ENCODE data around the gene NDRG4.
"Not testable (repeated sequence)": the region's sequence is repeated elsewhere in the genome, so short reads cannot be mapped to it uniquely, and the experiment has no call there.

NDRG4 gene

DNA sequence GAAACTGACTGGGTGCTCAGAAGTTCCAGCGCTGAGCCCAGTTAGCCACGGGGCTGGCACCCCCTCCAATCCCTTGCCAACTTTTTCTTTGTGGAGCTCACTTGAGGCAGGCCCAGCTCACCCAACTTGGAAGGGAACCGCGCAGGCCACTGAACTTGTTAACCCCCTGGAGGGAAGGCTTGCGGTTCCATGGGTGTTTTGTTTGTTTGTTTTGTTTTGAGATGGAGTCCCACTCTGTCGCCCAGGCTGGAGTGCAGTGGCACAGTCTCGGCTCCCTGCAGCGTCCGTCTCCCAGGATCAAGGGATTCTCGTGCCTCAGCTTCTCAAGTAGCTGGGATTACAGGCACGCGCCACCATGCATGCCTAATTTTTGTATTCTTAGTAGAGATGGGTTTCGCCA lies 34.1 kb upstream of the NDRG4 start:
- no peak for DNase-seq (ENCODE audit: low read depth)

DNA sequence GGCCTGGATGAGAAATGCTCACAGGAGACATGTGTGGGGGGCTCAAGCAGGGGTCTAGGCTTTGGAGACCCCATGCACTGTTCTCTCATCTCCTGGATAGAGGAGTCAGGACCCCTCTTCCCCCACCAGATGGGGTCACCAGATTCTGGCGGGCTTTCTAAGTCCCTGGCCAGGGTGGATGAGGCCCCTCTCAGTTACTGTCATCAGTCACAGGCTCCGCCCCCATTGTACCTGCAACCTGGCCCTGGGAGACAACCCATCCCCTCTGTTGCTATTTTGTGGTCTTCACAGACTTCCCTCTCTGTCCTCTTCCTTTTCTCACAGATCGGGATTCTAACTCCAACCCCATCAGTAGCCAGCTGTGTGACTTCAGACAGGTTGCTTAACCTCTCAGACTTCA lies 33.5 kb upstream of the NDRG4 start:
- no peak for DNase-seq (ENCODE audit: low read depth)

DNA sequence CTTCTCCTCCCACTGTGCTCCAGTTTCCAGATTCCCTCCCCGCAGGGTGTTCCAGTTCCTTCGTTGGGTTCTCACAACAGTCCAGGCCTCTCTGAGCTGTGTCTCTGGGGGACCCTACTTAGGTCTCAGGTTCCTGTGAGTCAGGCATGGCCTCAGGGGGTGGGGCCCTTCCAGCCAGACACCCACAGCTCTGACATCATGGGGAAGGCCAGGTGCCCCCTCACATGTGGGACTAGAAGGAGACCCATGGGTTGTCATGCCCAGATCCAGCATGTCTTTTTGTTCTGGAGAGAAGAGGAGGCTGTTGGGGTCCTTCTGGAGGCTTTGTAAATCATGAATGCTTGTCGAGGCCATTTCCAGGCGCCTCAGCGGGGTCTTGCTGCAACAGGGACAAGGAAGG lies 32.0 kb upstream of the NDRG4 start:
- DNase-seq (ENCODE audit: low read depth) = no peak

DNA sequence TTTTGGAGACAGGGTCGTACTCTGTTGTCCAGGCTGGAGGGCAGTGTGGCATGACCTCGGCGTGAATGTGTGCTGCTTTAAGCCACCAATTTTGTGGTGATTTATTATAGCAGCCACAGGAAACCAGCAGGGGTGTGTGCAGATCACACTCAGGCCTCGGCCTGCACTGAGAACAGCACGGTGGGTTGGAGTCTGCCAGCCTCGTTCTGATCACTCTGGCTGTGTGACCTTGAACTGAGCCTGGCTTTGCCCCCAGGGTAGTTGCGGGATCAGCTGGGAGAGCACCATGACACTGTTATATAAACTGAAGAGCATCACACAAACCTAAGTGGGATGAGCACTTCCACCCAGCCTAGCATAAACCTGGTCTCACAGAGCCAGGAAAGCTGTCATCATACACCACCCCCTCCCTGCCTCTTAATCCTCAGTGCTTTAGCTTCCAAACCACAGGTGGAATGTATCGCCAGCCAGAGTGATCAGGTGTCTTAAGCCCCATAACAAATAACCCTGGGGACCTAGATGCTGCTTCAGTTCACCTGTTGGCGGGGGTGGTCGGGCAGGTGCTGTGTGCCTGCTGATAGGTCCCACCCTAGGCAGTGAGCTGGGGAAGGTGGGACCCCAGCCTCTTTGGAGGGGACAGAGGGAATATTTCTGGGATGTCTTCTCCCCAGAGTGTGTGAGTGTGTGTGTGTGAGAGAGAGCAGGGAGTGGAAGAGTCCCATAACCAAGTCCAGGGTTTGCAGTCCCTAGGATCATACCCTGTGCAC lies 28.6 kb upstream of the NDRG4 start:
- DNase-seq (ENCODE audit: low read depth) = no peak

DNA sequence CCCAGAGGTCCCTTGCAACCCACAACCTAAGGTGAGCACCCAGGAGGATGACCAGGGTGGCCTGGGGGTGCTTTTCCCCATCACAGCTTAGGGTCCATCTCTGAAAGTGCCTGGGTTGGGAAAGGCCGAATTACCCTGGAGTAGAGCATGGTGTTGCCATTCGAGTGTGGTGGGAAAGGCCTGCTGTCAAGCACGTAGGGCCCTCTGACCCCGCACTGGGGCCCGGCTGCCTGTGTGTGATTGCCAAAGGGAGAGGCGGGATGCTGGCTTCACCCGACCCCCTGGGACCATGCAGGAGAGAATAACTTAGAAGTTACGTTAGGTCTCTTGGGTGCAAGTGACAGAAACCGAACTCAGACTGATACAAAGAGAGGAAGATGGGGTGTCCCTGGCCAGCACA lies 27.7 kb upstream of the NDRG4 start:
- DNase-seq (ENCODE audit: low read depth) = no peak

DNA sequence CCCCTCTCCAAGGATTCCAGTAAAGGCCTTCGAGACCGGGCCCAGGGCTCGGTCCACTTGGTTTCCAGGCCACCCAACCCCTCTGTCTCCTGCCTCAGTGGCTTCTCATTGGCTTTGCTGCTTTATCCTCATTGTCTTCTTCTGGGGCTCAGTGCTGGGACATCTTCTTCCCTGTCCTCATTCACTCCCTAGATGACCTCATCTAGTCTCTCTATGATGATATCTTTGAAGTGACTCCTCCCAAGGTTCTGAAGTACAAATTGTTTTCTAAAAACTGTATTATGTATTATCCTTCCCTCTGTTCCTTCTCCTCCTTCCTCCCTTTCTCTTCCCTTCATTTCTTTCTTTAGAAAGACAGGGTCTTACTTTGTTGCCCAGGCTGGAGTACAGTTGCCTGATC lies 27.1 kb upstream of the NDRG4 start:
- DNase-seq (ENCODE audit: low read depth) = no peak

DNA sequence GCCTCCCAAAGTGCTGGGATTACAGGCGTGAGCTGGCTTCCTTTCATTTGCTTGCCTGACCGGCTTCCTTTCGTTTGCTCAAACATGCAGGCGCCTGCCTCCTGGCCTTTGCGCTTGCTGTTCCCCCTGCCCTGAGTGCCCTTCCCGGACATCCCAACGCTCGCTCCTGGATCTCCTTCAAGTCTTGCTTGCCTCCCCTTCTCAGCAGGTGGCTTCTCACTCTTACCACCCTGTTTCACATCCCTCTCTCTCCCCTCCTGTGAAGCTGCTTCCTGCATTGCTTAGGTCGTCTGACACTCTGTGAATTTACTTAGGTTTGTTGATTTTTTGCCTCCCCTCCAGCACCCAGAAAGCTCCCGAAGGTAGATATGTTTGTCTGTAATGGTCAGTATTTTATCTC lies 25.6 kb upstream of the NDRG4 start:
- DNase-seq (ENCODE audit: low read depth) = no peak

DNA sequence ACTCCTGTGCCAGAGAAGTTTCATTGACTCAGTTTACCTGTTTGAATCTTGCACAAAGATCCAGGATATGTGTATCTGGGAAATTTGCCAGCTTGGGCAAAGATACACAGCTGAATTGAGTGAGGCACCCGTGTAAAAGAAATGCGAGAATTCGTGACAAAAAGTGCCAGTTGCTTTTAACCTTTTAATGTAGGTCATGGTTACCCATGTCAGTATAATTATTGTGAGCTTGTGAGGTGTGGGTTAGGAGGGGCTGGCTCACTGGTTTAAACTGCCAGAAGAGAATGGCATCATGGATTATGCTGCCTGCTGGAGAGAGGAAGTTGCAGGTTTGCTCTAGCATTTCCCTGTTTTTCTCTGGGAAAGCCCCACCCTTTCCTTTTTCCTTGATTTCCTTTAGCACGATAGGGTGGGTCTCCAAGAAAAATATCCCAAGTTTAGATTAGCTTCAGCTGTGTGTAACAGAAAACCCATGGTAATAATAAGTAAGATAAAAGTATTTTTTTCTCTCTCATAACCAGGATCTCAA lies 24.8 kb upstream of the NDRG4 start:
- DNase-seq (ENCODE audit: low read depth) = no peak

DNA sequence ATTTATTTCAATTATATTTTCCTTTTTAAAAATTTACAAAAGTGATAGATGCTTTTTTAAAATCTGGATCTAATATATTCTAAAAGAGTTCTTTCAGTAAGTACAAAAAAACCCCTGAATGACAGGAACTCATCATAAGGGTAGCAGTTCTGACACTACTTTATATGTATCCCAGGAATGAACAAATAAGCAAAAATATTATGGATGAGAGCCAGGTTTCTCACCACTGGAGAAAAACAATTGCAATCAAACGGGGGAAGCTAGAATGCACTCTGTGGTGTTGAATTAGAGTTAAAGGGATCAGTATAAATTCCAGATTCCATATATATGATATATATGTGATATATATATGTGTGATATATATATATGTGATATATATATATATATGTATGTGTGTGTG lies 23.2 kb upstream of the NDRG4 start:
- no peak for DNase-seq (ENCODE audit: low read depth)

DNA sequence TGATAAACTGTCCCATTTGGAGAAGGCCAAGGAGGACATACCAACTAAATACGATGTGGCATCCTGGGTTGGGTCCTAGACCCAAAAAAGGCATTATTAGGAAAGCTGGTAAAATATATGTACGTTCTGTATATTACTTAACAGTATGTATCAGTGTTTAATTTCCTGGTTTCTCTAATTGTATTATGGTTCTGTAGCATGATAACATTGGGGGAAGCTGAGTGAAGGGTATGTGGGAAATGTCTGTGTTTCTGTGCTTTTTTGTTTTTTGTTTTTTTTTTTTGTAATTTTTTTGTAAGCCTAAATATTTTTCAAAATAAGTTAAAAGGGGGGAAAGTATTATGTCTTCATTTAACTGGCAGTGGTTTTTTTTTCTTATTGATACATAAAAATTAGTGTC lies 21.5 kb upstream of the NDRG4 start:
- DNase-seq (ENCODE audit: low read depth) = no peak

DNA sequence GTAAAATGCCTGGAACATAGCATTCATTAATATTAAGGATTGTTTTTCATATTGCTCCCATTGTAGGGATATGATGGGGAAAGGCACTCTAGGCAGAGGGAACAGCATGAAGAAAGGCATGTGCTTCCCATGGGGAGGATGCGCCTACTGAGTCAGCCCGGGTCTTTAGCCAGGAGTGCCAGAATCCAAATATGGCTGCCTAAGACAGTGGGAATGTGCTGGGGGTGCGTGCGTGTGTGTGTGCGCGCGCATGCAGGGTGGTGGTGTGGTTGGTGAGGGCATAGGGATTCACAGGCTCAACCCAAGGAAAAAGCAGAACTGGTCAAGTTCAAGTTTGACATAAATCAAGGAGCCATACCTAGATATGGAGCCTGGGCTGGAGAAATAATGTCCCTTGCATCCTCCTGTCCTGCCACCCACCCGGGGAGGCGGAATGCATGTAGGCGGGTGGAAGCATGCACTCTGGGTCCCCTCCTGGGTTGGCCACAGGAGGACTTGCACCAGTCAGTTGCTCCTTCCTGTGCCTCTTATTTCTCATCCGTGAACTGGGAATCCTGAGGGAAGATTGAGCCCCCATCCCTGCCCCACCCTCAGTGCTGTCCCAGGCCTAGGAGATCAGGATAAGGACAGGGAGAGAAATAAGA lies 18.6 kb upstream of the NDRG4 start:
- no peak for DNase-seq (ENCODE audit: low read depth)

DNA sequence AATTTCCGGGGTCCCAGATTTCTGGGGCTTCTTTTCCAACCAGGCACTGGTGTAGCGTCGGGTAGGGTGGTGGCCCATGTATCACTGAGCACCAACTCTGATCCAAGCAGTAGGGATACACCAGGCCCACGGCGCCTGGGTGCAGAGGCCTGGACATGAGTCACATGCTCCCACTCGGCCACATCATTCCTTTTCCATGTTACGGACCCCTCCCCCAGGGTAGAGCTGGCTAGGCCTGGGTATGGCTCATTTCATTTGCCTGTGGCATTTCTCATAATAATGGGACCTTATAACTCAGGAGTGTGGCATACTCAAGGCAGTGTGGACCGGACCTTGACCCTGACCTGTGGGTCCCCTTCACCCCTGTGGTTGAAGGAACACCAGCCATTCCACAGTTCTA lies 18.0 kb upstream of the NDRG4 start:
- DNase-seq (ENCODE audit: low read depth) = no peak

DNA sequence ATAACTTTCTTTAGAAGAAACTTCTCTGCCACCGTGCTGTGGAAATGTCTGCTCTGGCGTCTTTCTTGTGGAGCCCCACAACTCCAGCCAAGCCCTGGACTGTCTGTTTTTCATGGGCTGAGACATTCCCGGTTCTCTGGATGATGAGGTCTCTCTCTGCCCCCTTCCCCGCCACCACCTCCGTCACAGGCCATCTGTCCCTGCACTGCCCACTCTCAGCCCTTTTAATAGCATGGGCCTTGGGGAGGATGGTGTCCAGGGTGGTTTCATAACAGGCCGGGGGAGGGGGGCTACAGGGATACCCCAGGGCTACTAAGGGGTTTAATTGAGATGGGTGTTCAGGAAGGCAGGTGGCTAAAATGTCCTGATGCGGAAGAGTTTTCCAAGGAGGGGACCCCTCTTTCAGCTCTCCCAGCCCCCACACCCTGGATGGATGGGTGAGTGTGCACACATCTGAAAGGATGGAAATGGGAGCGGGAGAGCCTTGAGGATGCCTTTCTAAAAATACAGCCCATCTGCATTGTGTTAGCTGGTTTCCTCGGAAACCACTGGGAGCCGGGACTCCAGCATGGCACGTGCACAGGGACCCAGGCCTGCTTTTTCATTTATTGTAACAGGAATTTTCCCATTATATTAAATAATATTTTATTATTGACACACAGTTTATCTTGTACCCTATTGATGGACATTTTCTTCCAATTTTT lies 14.6 kb upstream of the NDRG4 start:
- DNase-seq (ENCODE audit: low read depth) = no peak

DNA sequence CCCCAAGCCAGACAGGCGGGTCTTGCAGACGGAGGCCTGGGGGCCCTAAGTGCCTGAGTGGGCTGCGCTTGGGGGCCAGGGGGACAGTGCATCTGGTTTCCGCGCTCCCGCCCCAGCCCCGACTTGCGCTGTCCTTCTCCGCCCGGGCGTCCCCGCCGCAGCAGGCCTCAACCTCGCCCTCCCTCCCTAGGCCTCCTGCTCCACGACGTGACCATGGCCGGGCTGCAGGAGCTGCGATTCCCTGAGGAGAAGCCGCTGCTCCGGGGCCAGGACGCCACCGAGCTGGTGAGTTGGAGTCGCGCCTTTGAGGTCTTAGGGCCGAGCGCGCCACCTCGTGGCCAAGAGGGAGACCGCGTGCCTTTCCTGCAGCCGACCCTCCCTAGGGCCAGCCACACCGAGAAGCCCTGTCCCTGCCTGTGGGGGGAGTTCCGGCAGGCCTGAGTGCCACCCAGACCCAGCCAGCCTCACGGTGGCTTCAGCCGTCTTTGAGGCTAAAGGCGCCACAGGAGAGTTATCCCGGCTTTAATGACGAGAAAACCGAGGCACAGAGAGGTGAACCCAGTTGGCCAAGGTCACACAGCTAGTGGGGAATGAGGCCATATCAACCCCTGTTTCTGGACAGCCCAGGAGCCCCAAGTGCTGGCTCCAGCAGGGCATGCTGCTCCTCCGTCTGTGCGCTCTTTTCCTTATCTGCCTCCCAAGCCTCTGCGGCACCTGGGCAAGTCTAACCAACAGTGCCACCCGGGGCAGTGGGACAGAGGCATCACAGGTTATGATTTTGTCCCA lies 12.2 kb upstream of the NDRG4 start:
- peak; percentile 64 for DNase-seq (ENCODE audit: low read depth)

DNA sequence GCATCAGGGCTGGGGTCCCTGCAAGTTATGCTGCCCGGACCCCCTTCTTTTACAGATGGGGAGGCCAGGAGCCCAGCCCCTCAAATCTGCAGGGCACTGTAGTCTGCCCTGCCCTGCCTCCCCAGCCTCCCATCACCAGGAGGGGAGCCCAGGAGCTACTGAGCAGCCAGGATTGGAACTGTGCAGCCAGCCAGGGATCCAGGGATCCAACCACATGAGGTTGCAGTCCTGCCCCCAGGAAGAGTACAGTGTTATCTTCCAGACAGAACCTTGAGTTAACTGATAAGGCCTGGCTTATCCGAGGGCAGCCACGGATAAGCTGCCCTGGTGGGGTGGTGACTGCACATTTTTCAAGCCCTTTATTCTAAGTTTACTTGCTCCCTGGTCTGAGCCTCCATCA lies 11.4 kb upstream of the NDRG4 start:
- no peak for DNase-seq (ENCODE audit: low read depth)

DNA sequence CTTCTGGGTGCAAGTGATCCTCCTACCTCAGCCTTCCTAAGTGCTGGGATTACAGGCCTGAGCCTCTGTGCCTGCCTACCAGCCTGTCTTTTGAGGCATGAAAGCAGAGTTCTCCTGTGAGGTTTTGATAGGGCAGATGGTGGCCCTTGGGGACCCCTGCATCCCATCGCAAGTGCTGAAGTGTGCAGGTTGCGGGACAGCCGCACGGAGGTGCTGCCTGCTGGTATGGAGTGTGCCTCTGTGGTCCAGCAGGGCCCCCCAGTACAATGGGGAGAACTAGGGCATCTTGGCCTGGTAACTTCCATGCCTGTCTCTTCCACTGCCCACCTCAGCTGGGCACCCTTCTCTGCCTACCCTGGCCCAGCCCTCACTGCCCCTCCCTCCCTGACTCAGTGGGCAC lies 9.9 kb upstream of the NDRG4 start:
- DNase-seq (ENCODE audit: low read depth) = no peak

DNA sequence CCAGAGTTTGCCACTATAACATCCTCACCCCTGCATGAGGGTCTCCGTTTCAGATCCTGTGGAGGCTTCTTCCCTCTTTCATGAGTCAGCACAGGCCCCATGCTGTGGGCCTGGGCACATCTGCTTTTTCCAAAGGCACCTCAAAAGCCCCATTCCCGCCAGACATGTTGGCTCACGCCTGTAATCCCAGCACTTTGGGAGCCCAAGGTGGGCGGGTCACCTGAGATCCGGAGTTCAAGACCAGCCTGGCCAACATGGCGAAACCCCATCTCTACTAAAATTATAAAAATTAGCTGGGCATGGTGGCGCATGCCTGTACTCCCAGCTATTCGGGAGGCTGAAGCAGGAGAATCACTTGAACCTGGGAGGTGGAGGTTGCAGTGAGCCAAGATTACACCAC lies 9.4 kb upstream of the NDRG4 start:
- DNase-seq (ENCODE audit: low read depth) = not testable (repeated sequence)

DNA sequence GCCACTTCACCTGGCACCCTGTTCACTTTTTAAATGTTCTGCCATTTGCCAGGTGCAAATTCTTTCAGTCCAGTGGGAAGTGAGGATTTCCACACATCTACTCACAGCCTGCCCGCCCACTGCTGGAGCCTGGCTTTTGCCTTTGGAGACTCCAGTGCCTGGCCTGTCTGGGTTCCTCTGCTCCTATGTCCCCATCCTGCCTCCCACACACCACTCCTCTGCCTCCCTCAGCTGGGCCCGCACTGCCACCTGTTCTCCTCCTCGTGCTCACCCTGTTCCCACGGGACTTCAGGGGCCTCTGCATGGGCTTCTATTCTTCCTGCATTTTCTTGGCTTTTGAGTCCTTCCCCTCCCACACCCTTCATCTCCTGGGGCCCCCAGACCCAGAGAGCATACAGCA lies 7.9 kb upstream of the NDRG4 start:
- no peak for DNase-seq (ENCODE audit: low read depth)

DNA sequence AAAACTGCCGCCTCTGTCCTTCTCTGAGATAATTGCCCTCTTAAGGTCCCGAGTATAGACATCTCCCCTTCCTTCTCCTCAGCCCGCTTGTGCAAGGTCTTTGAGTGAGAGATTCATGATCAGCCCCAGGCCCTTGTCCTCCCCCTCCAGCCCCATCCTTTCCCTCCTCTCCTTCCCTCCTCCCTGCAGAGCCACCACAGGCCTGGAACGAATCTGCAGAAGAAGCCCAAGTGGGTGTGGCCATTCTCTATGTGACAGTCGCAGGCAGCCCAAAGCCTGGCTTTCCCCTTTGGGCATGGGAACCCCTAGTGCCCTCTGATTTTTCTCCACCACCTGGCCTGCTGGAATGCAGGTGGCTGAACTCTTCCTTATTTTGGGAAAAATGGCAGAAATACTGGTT lies 7.2 kb upstream of the NDRG4 start:
- DNase-seq (ENCODE audit: low read depth) = no peak

DNA sequence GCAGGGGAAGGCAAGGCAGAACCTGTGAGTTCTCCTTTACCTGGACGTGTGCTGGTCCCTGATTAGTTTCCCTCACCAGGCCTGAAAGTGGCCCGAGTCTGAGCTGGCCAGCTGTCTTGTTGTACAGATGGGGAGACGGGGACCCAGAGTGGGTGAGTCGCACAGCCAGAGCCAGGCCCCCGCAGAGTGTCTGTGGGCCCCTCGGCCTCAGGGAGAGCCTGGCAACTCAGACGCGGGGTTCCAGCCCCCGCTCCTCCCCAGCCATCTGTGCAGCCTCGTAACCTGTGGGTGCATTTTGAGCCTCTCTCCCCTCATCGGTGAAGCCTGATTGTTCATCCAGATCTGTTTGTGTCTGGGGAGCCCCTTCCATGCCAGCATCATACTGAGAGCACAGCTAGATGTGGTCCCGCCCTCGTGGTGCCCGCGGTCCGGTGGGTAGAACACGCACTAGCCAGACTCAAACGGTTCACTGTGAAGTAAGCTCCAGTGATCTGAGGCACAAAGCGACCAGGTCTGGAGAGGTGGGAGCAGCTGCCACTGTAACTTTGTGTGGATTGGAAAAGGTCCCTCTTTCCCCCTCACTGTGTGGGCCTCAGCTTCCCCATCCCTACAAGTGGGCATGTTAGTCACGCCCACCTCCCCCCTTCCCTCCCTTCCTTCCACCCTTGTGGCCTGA lies 6.0 kb upstream of the NDRG4 start:
- DNase-seq (ENCODE audit: low read depth) = no peak

DNA sequence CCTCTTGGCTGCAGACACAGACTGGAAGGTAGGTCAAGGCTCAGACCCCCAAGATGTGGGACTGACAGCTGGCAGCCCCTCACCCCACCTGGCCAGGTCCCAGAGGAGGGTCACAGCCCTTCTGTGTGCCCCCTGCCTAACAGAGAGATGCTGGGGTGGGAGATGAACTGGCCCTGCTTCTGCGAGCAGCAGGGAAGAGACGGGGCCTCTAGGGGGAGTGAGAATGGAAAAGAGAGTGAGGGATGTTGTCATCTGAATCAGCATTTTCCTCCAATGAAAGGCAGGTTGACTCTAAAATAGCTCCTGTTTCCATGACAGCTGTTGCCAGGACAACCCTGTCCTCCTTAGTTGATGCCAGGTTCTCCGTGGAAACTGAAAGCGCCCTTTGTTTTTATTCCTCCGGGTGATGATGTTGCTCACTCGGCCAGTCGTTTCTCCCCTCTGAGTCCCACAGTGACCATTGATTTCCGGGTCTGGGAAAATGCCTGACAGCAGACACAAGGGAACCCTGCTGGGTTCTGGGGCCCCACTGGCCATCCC lies 4.9 kb upstream of the NDRG4 start:
- DNase-seq (ENCODE audit: low read depth) = peak; percentile 61
